Adipose tissue (tissue), 3 donors: Measurements from ENCODE around the gene P2RX6. TPM values are rescaled to one million over a fixed set of nuclear protein-coding genes. Genes with fewer than 3 reads are reported as not detected.

Experiments
- H3K27ac ChIP-seq: one replicate; pipeline ENCODE4 v1.5.1; 2013; ENCODE audit warnings: low read depth, low read length
- WGBS, 3 donors: extraction: QIAGEN DNeasy Blood & Tissue Kit; methylation state at CpG; one replicate each; pipeline ENCODE4 v1.1.7; 2013; 5-methylcytosine and 5-hydroxymethylcytosine counted together
- polyA plus RNA-seq, 3 donors: library from polyadenylated mRNA; stranded (reverse); fragments of 200-250 nt; gene quantifications; one replicate each; pipeline ENCODE4 v1.2.3, GENCODE V29; 2013
- donor health status: healthy with polysubstance abuse.
- donor health status: Bipolar disorder and iron deficiency.
- donor health status: healthy.

The P2RX6 gene
- polyA plus RNA-seq, 3 donors, result 0.16 to 0.79 (median 0.17) TPM

DNA sequence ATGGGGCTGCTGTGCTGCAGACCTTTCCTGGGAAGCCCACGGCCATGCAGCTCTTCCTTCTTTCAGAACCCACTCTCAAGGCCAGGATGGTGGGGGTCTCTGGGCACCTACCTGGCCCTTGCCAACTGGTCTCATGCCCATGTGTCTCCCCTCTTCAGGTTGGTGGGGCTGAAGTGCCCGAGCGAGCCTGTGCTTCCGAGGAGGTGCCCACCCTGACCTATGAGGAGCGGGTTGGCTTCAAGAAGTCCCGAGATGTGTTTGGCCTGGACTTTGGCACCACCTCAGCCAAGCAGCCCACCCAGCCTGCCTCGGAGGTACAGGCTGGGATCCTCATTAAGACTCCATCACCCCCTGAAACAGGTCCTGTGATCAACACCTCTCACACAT lies 22.9 kb upstream of the P2RX6 start:
- no peak overlapping the region for H3K27ac ChIP-seq
- WGBS, 3 donors, result 88 to 92% (median 90%) methylated on average over 7 of the region's 7 CpGs

DNA sequence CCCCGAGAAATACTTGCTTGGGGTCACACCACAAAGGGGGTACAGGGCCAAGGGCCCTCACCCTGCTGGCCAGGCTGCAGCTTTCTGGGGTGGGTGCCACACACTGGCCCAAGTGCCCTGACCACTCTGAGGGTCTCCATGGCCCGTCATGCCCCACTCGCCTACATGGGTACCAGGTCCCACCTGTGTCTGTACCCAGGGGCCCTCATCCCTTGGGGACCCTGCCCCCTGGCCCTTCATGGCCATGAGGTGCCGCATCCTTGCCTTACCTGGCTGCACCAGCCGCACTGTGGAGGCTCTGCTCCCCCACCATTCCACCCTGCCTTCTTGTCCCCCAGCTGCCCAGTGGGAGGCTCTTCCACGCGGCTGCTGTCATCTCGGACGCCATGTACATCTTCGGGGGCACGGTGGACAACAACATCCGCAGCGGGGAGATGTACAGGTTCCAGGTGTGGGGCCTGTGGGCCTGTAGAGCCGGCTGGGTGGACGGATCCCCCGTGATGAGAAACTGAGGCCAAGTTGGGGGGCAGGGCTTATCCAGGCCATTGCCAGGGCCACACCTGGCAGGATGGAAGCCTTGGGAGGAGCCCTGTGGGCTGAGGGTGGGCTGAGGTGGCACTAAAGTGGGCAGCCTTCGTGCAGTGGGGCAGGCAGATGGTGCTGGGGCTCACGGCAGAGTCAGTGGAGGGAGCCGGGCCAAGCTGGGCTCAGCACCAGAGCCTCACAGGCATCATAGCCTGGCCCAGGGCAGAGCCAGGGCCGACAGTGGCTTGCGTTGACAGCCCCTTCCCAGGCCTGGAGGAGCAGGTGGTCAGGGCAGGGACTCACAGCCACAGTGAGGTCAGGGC lies 22.3 kb upstream of the P2RX6 start:
- 87 to 91% (median 91%) methylated on average over 19 to 21 of the region's 21 CpGs for WGBS, 3 donors
- H3K27ac ChIP-seq, result no peak overlapping the region

DNA sequence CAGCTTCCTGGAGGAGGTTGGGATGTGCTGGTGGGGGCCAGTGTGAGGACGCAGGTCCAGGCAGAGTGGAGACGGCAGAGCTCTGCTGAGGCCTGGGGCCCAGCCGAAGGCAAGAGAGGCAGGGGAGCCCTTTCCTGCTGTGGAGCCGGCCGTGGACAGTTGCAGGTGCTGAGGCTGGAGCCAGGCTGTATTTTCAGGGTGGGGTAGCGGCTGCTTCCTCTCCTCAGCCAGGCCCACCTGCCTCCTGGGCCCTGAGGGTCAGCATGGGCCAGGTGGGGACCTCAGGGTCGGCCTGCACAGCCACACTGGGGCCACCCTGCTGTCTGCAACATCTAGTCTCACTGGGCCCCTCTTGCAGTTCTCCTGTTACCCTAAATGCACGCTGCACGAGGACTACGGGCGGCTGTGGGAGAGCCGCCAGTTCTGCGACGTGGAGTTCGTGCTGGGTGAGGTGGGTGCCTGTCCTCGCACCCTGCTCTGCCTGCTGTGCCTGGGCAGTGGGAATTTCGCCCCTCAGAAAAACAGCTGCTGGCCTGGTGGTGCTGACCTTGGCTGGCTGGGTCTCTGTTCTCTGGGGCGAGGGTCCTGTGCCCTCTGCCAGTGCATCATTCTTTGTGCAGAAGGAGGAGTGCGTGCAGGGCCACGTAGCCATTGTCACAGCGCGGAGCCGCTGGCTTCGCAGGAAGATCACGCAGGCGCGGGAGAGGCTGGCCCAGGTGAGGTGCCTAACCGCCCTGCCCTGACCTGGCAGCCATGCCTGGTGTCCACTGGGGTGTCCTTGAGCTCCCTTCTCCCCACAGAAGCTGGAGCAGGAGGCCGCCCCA lies 21.4 kb upstream of the P2RX6 start:
- H3K27ac ChIP-seq, result no peak overlapping the region
- 95% methylated on average over 28 to 29 of the region's 29 CpGs for WGBS, 3 donors

DNA sequence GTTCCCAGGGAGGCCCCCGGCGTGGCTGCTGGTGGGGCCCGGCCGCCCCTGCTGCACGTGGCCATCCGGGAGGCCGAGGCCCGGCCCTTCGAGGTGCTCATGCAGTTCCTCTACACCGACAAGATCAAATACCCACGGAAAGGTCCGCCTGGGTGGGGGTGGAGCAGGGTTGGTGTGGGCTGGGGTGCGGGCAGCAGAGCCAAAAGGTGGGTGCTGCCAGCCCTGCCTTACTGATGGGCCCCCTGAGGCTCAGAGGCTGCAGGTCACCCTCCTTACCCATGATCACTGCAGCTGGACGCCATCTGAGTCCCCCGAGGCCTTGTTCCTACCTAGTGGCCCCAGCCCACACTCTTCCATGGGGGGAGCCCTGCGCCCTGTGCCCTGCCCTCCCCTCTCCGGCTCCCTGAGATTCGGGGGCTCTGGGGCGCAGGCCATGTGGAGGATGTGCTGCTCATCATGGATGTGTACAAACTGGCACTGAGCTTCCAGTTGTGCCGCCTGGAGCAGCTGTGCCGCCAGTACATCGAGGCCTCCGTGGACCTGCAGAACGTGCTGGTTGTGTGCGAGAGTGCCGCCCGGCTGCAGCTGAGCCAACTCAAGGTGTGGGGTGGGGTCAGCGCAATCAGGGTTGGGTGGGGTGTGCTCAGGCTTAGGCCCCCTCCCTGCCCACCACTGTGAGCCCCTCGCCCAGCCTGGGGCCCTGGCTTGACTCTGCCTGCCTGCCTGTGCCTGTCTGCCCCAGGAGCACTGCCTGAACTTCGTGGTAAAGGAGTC lies 20.6 kb upstream of the P2RX6 start:
- 92 to 93% (median 93%) methylated on average over 30 of the region's 30 CpGs for WGBS, 3 donors
- H3K27ac ChIP-seq, result no peak overlapping the region

DNA sequence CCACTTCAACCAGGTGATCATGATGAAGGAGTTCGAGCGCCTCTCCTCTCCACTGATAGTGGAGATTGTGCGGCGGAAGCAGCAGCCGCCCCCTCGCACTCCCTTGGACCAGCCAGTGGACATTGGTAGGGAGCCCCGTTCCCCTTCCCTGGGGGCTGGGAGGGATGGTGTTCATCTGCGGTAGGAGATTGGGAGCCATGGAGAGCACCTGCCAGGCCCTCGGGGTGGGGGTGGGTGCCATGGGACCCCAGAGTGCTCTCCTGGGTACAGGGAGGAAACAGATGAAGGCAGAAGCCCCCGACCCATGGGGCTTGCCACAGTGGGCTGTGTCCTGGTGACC lies 20.1 kb upstream of the P2RX6 start:
- no peak overlapping the region for H3K27ac ChIP-seq
- WGBS, 3 donors, result 89 to 91% (median 90%) methylated on average over 10 of the region's 10 CpGs

- WGBS, 3 donors, result 90 to 91% (median 90%) methylated on average over 20 to 23 of the region's 23 CpGs
- no peak overlapping the region for H3K27ac ChIP-seq
These were observed 19.5 kb upstream of the P2RX6 start for GRCh38 chr22:20995329-20996030.

GRCh38 chr22:20996031-20996410 lies 18.9 kb upstream of the P2RX6 start:
- no peak overlapping the region for H3K27ac ChIP-seq
- WGBS, 3 donors, result 95 to 99% (median 97%) methylated on average over 10 of the region's 10 CpGs

DNA sequence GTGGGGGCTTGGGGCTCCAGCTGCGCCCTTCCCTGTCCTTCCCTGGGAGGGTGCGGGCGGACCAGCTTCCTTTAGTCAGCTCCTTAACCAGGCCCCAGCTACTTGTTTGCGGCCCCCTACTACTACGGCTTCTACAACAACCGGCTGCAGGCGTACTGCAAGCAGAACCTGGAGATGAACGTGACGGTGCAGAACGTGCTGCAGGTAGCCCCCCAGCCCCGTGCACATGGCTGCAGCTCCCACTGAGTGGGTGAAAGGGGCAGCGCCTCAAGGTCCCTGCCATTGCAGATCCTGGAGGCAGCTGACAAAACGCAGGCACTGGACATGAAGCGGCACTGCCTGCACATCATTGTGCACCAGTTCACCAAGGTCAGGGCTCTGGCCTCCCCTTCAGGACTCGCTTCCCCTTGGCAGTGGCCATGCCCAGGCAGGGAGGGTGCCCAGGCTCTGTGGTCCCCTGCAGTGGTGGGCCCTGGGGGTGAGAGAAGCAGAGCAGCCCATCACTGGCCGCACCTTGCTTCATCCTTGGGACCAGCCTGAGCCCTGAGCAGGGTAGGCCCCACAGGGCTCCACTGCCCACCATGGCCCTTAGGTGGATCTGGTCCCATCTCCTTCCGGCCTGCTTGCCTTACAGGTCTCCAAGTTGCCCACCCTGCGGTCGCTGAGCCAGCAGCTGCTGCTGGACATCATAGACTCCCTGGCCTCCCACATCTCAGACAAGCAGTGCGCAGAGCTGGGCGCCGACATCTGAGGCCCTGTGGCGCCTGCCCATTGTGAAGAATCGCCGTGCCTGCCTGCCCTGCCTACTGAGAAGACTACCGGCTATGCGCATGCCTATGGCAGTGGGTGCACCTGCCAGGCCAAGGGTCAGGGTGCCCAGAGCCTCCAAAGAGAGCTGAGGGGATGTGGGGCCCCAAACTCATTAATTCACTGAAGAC lies 18.1 kb upstream of the P2RX6 start:
- 87 to 92% (median 91%) methylated on average over 27 of the region's 27 CpGs for WGBS, 3 donors
- H3K27ac ChIP-seq, result no peak overlapping the region

GRCh38 chr22:20997536-20998257 lies 17.3 kb upstream of the P2RX6 start:
- WGBS, 3 donors, result 77 to 86% (median 85%) methylated on average over 13 of the region's 13 CpGs
- no peak overlapping the region for H3K27ac ChIP-seq

- WGBS, 3 donors, result 65 to 73% (median 69%) methylated on average over 7 of the region's 7 CpGs
- no peak overlapping the region for H3K27ac ChIP-seq
These were observed 16.3 kb upstream of the P2RX6 start for GRCh38 chr22:20998411-20999336.

GRCh38 chr22:20999350-21000206 lies 15.4 kb upstream of the P2RX6 start:
- WGBS, 3 donors, result 90 to 93% (median 92%) methylated on average over 26 to 27 of the region's 27 CpGs
- no peak overlapping the region for H3K27ac ChIP-seq

DNA sequence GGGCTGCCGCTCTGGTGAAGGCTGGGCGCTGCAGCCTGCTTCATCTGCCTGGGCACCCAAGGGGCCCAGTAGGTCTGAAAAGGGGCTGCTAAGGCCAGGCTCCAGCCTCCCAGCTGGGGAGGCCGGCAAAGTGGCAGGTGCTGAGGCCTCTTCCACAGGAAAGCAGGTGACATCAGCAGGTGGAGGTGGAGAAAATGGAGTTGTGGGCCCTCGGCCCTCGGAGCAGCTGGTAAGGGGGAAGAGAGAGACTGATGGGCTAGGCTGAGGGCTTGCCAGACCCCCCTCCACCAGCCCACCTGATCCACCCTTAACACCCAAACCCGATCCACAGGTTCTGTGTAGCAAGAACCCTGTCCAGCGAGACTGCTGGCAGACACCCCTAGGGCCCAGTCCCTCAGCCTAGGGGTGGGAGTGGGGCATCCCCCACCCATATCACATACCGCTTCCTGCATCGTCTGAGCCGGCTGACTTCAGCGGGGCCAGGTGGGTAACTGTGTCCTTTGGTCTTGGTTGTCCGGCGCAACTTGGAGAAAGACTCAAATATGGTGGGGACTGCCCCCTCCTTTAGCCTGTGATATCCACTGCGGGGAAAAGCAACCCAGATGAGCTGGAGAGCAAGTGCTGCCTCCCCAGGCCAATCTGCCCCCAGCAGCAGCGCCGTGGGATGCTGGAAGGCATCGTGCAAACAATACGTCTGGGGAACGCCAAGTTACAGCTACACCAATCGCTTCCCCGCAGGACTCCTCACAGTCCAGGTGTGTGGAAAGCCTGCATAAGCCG lies 14.6 kb upstream of the P2RX6 start:
- H3K27ac ChIP-seq, result no peak overlapping the region
- WGBS, 3 donors, result 44 to 61% (median 53%) methylated on average over 22 of the region's 22 CpGs

- WGBS, 3 donors, result 1 to 3% (median 3%) methylated on average over 26 of the region's 26 CpGs
- peak overlapping the region; percentile 75 for H3K27ac ChIP-seq
These were observed 13.9 kb upstream of the P2RX6 start for GRCh38 chr22:21000987-21001600.
